ENCODE data around the gene CPNE5.

Gene CPNE5

DNA sequence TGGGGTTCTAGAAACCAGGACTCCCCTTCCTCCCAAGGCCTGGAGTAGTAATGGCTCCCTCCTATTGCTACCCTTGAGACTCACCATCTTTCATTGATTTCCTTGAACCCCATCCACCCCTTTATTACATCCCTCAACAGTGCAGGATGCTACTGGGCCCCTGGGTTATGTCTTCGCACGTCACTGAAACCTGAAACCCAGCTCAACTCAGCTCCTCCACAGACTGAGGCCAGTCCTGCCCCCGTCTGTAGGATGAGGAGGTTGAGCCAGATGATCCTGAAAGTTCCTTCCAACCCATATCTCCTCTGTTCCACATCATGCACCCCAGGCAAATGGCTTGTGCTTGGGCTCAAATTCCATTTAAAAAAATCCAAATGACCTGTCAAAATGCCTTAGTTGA lies 21.4 kb downstream of the CPNE5 start:
- H4K8ac ChIP-seq (ENCODE audit: low read depth, low read length): no peak overlapping the region
- no peaks in the 10 kb centered on the region for H3K79me2 ChIP-seq (ENCODE audit: control insufficient read depth, insufficient read depth, low read length, poor library complexity)
- WGBS (ENCODE audit: extremely low coverage, insufficient coverage, insufficient read length): no CpG with 5 or more reads among the region's 3 CpGs
- H3K18ac ChIP-seq (ENCODE audit: low read length): no peak overlapping the region
- no peak overlapping the region for H2AFZ ChIP-seq (ENCODE audit: insufficient read depth, low read length, poor library complexity)
- no peak overlapping the region for H4K12ac ChIP-seq (ENCODE audit: low read depth, low read length)
- H3K79me1 ChIP-seq (ENCODE audit: low read length): peaks cover 9% of the 10 kb centered on the region
- no peak overlapping the region for H2BK5ac ChIP-seq (ENCODE audit: low read depth, low read length, poor library complexity)
- H3K9me3 ChIP-seq (ENCODE audit: insufficient read depth, low read depth, low read length): peaks cover 2% of the 10 kb centered on the region
- H3K14ac ChIP-seq (ENCODE audit: low read length): no peak overlapping the region
- peaks cover 25 to 32% of the 10 kb centered on the region in 2 experiments for H3K4me1 ChIP-seq (ENCODE audit: control insufficient read depth in 1 of 2, insufficient read depth in 2 of 2, low read length in 2 of 2)
- no peak overlapping the region for H3K23ac ChIP-seq (ENCODE audit: low read length)
- H4K91ac ChIP-seq (ENCODE audit: low read depth, low read length): no peak overlapping the region
- H3K9ac ChIP-seq (ENCODE audit: low read length): no peak overlapping the region
- H3K4ac ChIP-seq (ENCODE audit: low read depth, low read length): no peak overlapping the region
- H3K4me3 ChIP-seq (ENCODE audit: low read depth, low read length): no peak overlapping the region
- H2AK5ac ChIP-seq (ENCODE audit: low read length): no peak overlapping the region
- H3K36me3 ChIP-seq (ENCODE audit: control insufficient read depth in 1 of 2, insufficient read depth in 2 of 2, low read length in 2 of 2): no peaks in the 10 kb centered on the region
- H2BK120ac ChIP-seq (ENCODE audit: insufficient read depth, low read length, poor library complexity): no peak overlapping the region
- H3K27ac ChIP-seq (ENCODE audit: low read depth, low read length): no peak overlapping the region
- no peak for DNase-seq
- no peak overlapping the region for H2BK12ac ChIP-seq (ENCODE audit: low read length)
- H3K4me2 ChIP-seq (ENCODE audit: low read length): no peak overlapping the region
- H3K27me3 ChIP-seq (ENCODE audit: insufficient read depth, low read length): no peaks in the 10 kb centered on the region

- Histone ChIP-seq H3K23ac (ENCODE audit: low read length) (no peak overlapping the region), H4K12ac (ENCODE audit: low read depth, low read length) (no peak overlapping the region), H3K79me1 (ENCODE audit: low read length) (peaks cover 8% of the 10 kb centered on the region), H3K9ac (ENCODE audit: low read length) (no peak overlapping the region), H2AFZ (ENCODE audit: insufficient read depth, low read length, poor library complexity) (no peak overlapping the region), H2BK12ac (ENCODE audit: low read length) (no peak overlapping the region), H3K4me3 (ENCODE audit: low read depth, low read length) (no peak overlapping the region), H3K36me3 (ENCODE audit: control insufficient read depth in 1 of 2, insufficient read depth in 2 of 2, low read length in 2 of 2) (no peaks in the 10 kb centered on the region), H3K27ac (ENCODE audit: low read depth, low read length) (no peak overlapping the region), H3K79me2 (ENCODE audit: control insufficient read depth, insufficient read depth, low read length, poor library complexity) (no peaks in the 10 kb centered on the region), H3K4me1 (ENCODE audit: control insufficient read depth in 1 of 2, insufficient read depth in 2 of 2, low read length in 2 of 2) (peaks cover 19 to 26% of the 10 kb centered on the region in 2 experiments), H2BK5ac (ENCODE audit: low read depth, low read length, poor library complexity) (no peak overlapping the region), H3K27me3 (ENCODE audit: insufficient read depth, low read length) (no peaks in the 10 kb centered on the region), H4K8ac (ENCODE audit: low read depth, low read length) (no peak overlapping the region), H2AK5ac (ENCODE audit: low read length) (no peak overlapping the region), H3K4ac (ENCODE audit: low read depth, low read length) (no peak overlapping the region), H3K4me2 (ENCODE audit: low read length) (no peak overlapping the region), H4K91ac (ENCODE audit: low read depth, low read length) (no peak overlapping the region), H2BK120ac (ENCODE audit: insufficient read depth, low read length, poor library complexity) (no peak overlapping the region), H3K14ac (ENCODE audit: low read length) (no peak overlapping the region), H3K9me3 (ENCODE audit: insufficient read depth, low read depth, low read length) (peaks cover 2% of the 10 kb centered on the region), H3K18ac (ENCODE audit: low read length) (no peak overlapping the region)
- no CpG with 5 or more reads among the region's 9 CpGs for WGBS (ENCODE audit: extremely low coverage, insufficient coverage, insufficient read length)
- DNase-seq: no peak
Measured at GRCh38 chr6:36817176-36817817, 21.9 kb downstream of the CPNE5 start.

DNA sequence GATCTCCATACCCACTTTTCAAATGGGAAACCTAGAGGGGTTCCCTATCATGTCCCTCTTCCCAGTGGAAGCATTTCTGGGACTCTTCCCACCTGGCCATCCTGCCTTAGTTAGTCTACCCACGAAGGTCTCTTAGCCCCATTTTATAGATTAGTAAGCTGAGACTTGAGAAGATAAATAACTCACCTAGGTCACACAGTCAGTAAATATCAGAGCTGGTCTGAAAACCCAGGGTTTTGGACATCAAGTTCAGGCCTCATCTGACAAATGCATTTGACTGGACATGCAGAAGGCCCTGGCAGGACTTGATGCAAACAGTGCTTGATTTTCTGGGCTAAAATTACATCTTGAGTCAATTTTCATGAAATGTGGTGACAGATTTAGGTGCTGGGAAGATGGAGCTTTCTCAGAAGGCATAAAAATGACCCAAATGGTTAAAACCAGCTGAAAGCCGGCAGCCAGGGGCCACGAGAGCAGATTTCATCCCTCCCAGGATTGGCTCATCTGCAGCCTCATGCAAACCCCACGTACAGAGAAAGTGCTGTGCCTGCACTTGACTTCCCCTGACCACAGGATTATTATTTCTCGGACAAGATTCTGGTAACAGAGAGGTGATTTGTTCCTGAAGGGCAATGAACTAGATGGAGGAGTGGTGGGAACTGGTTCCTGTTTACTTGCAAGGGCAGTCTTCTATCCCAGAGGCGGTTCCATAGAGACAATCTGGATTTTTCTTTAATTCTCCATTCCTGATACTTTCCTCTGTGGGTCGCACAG lies 23.1 kb downstream of the CPNE5 start:
- no peak overlapping the region for H3K23ac ChIP-seq (ENCODE audit: low read length)
- H4K12ac ChIP-seq (ENCODE audit: low read depth, low read length): no peak overlapping the region
- no peaks in the 10 kb centered on the region for H3K36me3 ChIP-seq (ENCODE audit: control insufficient read depth in 1 of 2, insufficient read depth in 2 of 2, low read length in 2 of 2)
- no peaks in the 10 kb centered on the region for H3K9me3 ChIP-seq (ENCODE audit: insufficient read depth, low read depth, low read length)
- no CpG with 5 or more reads among the region's 7 CpGs for WGBS (ENCODE audit: extremely low coverage, insufficient coverage, insufficient read length)
- no peak overlapping the region for H4K8ac ChIP-seq (ENCODE audit: low read depth, low read length)
- H3K9ac ChIP-seq (ENCODE audit: low read length): no peak overlapping the region
- no peak overlapping the region for H4K91ac ChIP-seq (ENCODE audit: low read depth, low read length)
- no peak overlapping the region for H3K14ac ChIP-seq (ENCODE audit: low read length)
- no peak overlapping the region for H2AFZ ChIP-seq (ENCODE audit: insufficient read depth, low read length, poor library complexity)
- H2BK12ac ChIP-seq (ENCODE audit: low read length): no peak overlapping the region
- no peak overlapping the region for H3K27ac ChIP-seq (ENCODE audit: low read depth, low read length)
- no peak overlapping the region for H2BK5ac ChIP-seq (ENCODE audit: low read depth, low read length, poor library complexity)
- H3K4ac ChIP-seq (ENCODE audit: low read depth, low read length): no peak overlapping the region
- H2BK120ac ChIP-seq (ENCODE audit: insufficient read depth, low read length, poor library complexity): no peak overlapping the region
- H3K4me3 ChIP-seq (ENCODE audit: low read depth, low read length): no peak overlapping the region
- no peak for DNase-seq
- peaks cover 8 to 15% of the 10 kb centered on the region in 2 experiments for H3K4me1 ChIP-seq (ENCODE audit: control insufficient read depth in 1 of 2, insufficient read depth in 2 of 2, low read length in 2 of 2)
- H3K4me2 ChIP-seq (ENCODE audit: low read length): no peak overlapping the region
- H2AK5ac ChIP-seq (ENCODE audit: low read length): no peak overlapping the region
- H3K27me3 ChIP-seq (ENCODE audit: insufficient read depth, low read length): no peaks in the 10 kb centered on the region
- peaks cover under 1% of the 10 kb centered on the region for H3K79me1 ChIP-seq (ENCODE audit: low read length)
- no peak overlapping the region for H3K18ac ChIP-seq (ENCODE audit: low read length)
- no peaks in the 10 kb centered on the region for H3K79me2 ChIP-seq (ENCODE audit: control insufficient read depth, insufficient read depth, low read length, poor library complexity)

- H3K23ac ChIP-seq (ENCODE audit: low read length): no peak overlapping the region
- H3K79me2 ChIP-seq (ENCODE audit: control insufficient read depth, insufficient read depth, low read length, poor library complexity): no peaks in the 10 kb centered on the region
- H3K18ac ChIP-seq (ENCODE audit: low read length): no peak overlapping the region
- H2BK120ac ChIP-seq (ENCODE audit: insufficient read depth, low read length, poor library complexity): no peak overlapping the region
- H4K8ac ChIP-seq (ENCODE audit: low read depth, low read length): no peak overlapping the region
- no peak for DNase-seq
- H2BK5ac ChIP-seq (ENCODE audit: low read depth, low read length, poor library complexity): no peak overlapping the region
- no peak overlapping the region for H2AK5ac ChIP-seq (ENCODE audit: low read length)
- no peak overlapping the region for H3K14ac ChIP-seq (ENCODE audit: low read length)
- H3K36me3 ChIP-seq (ENCODE audit: control insufficient read depth in 1 of 2, insufficient read depth in 2 of 2, low read length in 2 of 2): no peaks in the 10 kb centered on the region
- no peaks in the 10 kb centered on the region for H3K79me1 ChIP-seq (ENCODE audit: low read length)
- H3K4me1 ChIP-seq (ENCODE audit: control insufficient read depth in 1 of 2, insufficient read depth in 2 of 2, low read length in 2 of 2): no peaks in the 10 kb centered on the region
- no peak overlapping the region for H4K91ac ChIP-seq (ENCODE audit: low read depth, low read length)
- H3K4ac ChIP-seq (ENCODE audit: low read depth, low read length): no peak overlapping the region
- H2AFZ ChIP-seq (ENCODE audit: insufficient read depth, low read length, poor library complexity): no peak overlapping the region
- H3K9me3 ChIP-seq (ENCODE audit: insufficient read depth, low read depth, low read length): no peaks in the 10 kb centered on the region
- no peak overlapping the region for H2BK12ac ChIP-seq (ENCODE audit: low read length)
- no peak overlapping the region for H3K4me2 ChIP-seq (ENCODE audit: low read length)
- no CpG with 5 or more reads among the region's 7 CpGs for WGBS (ENCODE audit: extremely low coverage, insufficient coverage, insufficient read length)
- no peak overlapping the region for H3K27ac ChIP-seq (ENCODE audit: low read depth, low read length)
- H4K12ac ChIP-seq (ENCODE audit: low read depth, low read length): no peak overlapping the region
- no peak overlapping the region for H3K4me3 ChIP-seq (ENCODE audit: low read depth, low read length)
- no peak overlapping the region for H3K9ac ChIP-seq (ENCODE audit: low read length)
- no peaks in the 10 kb centered on the region for H3K27me3 ChIP-seq (ENCODE audit: insufficient read depth, low read length)
Measured at GRCh38 chr6:36814249-36814648, 25.0 kb downstream of the CPNE5 start.
